ENCODE measurements around the gene MAP3K7CL.
"Not testable (repeated sequence)": the region's sequence is repeated elsewhere in the genome, so short reads cannot be mapped to it uniquely, and the experiment has no call there.

The MAP3K7CL gene

GRCh38 chr21:29135481-29135880 is 5.0 kb downstream of the MAP3K7CL start:
- DNase-seq, result no peak

- DNase-seq, result no peak
Observed at GRCh38 chr21:29136033-29136432, 5.6 kb downstream of the MAP3K7CL start.

GRCh38 chr21:29144736-29145353 is 14.4 kb downstream of the MAP3K7CL start:
- DNase-seq, result no peak

- DNase-seq, result no peak
Observed at GRCh38 chr21:29145354-29145782, 14.9 kb downstream of the MAP3K7CL start.

GRCh38 chr21:29145852-29146453 is 15.5 kb downstream of the MAP3K7CL start:
- no peak for DNase-seq

GRCh38 chr21:29146726-29147125 is 16.3 kb downstream of the MAP3K7CL start:
- no peak for DNase-seq

- no peak for DNase-seq
Observed at GRCh38 chr21:29148530-29148929, 18.1 kb downstream of the MAP3K7CL start.

- DNase-seq, result no peak
Observed at GRCh38 chr21:29149808-29150425, 19.5 kb downstream of the MAP3K7CL start.

GRCh38 chr21:29151931-29152330 is 21.5 kb downstream of the MAP3K7CL start:
- DNase-seq, result no peak

GRCh38 chr21:29152916-29153315 is 22.5 kb downstream of the MAP3K7CL start:
- no peak for DNase-seq

GRCh38 chr21:29154270-29154669 is 23.8 kb downstream of the MAP3K7CL start:
- no peak for DNase-seq

GRCh38 chr21:29155118-29155932 is 24.9 kb downstream of the MAP3K7CL start:
- DNase-seq, result no peak

GRCh38 chr21:29155933-29156260 is 25.5 kb downstream of the MAP3K7CL start:
- DNase-seq, result no peak

GRCh38 chr21:29157080-29157479 is 26.6 kb downstream of the MAP3K7CL start:
- no peak for DNase-seq

- DNase-seq, result no peak
Observed at GRCh38 chr21:29159842-29160241, 29.4 kb downstream of the MAP3K7CL start.

GRCh38 chr21:29162825-29163224 is 32.4 kb downstream of the MAP3K7CL start:
- DNase-seq, result not testable (repeated sequence)

GRCh38 chr21:29163341-29164115 is 33.1 kb downstream of the MAP3K7CL start:
- DNase-seq, result no peak

- DNase-seq, result no peak
Observed at GRCh38 chr21:29164323-29164942, 34.0 kb downstream of the MAP3K7CL start.

GRCh38 chr21:29166323-29166722 is 35.9 kb downstream of the MAP3K7CL start:
- no peak for DNase-seq

- DNase-seq, result no peak
Observed at GRCh38 chr21:29166853-29167252, 36.4 kb downstream of the MAP3K7CL start.

GRCh38 chr21:29167481-29167880 is 37.0 kb downstream of the MAP3K7CL start:
- DNase-seq, result not testable (repeated sequence)

GRCh38 chr21:29168891-29169315 is 38.5 kb downstream of the MAP3K7CL start:
- no peak for DNase-seq

All from NCI-H510A treated with DMSO at 0.1 percent for 48 hours (cell line).